ENCODE measurements around the gene CD82. TPM values are rescaled to one million over a fixed set of nuclear protein-coding genes. Genes with fewer than 3 reads are reported as not detected.

The CD82 gene
- total RNA-seq, 2 experiments from 2014 or later = 1.2 to 6.4 TPM

GRCh38 chr11:44575962-44576361 is 10.5 kb downstream of the CD82 start:
- Histone ChIP-seq H4K20me1 (ENCODE audit: insufficient read depth, low read length) (no peaks in the 10 kb centered on the region), H3K27ac (ENCODE audit: low read depth, low read length, poor library complexity, severe bottlenecking) (no peak overlapping the region), H3K9me3 (ENCODE audit: low read length) (no peaks in the 10 kb centered on the region), H3K36me3 (ENCODE audit: insufficient read depth, low read length) (no peaks in the 10 kb centered on the region), H3K4me2 (ENCODE audit: low read length) (no peak overlapping the region), H3K79me2 (ENCODE audit: insufficient read depth, low read depth, low read length) (no peaks in the 10 kb centered on the region), H3K4me1 (ENCODE audit: insufficient read depth, low read length, poor library complexity, severe bottlenecking) (peaks cover 10% of the 10 kb centered on the region), H2AFZ (ENCODE audit: low read length) (no peak overlapping the region), H3K4me3 (ENCODE audit: low read depth, low read length, poor library complexity, severe bottlenecking) (no peak overlapping the region), H3K9me2 (ENCODE audit: insufficient read depth, low read length) (no peaks in the 10 kb centered on the region)
- POLR2A ChIA-PET = no interaction called here
- no peak for DNase-seq (ENCODE audit: low spot score)
- CTCF ChIA-PET (ENCODE audit: unreplicated experiment) = no interaction called here
- intact Hi-C loops (cut with micrococcal nuclease; ENCODE audit: unreplicated experiment) = no loop called here
- BruUV-seq (replicated peaks) = no TSS peak
- TF ChIP-seq EZH2phosphoT487 (IDR thresholded peaks at IDR 0.05; ENCODE audit: borderline replicate concordance, low read depth, low read length) (no peak), CTCF (conservative IDR thresholded peaks at IDR 0.05; ENCODE audit: low read length) (no peak)

GRCh38 chr11:44576656-44577055 is 11.2 kb downstream of the CD82 start:
- no peak overlapping the region for H3K4me2 ChIP-seq (ENCODE audit: low read length)
- H3K4me1 ChIP-seq (ENCODE audit: insufficient read depth, low read length, poor library complexity, severe bottlenecking) = peaks cover 10% of the 10 kb centered on the region
- H2AFZ ChIP-seq (ENCODE audit: low read length) = no peak overlapping the region
- no peaks in the 10 kb centered on the region for H4K20me1 ChIP-seq (ENCODE audit: insufficient read depth, low read length)
- H3K79me2 ChIP-seq (ENCODE audit: insufficient read depth, low read depth, low read length) = no peaks in the 10 kb centered on the region
- no peak overlapping the region for H3K27ac ChIP-seq (ENCODE audit: low read depth, low read length, poor library complexity, severe bottlenecking)
- H3K9me3 ChIP-seq (ENCODE audit: low read length) = no peaks in the 10 kb centered on the region
- no peaks in the 10 kb centered on the region for H3K9me2 ChIP-seq (ENCODE audit: insufficient read depth, low read length)
- no TSS peak for BruUV-seq (replicated peaks)
- intact Hi-C loops (cut with micrococcal nuclease; ENCODE audit: unreplicated experiment) = no loop called here
- no peak overlapping the region for H3K4me3 ChIP-seq (ENCODE audit: low read depth, low read length, poor library complexity, severe bottlenecking)
- no peaks in the 10 kb centered on the region for H3K36me3 ChIP-seq (ENCODE audit: insufficient read depth, low read length)
- no peak for DNase-seq (ENCODE audit: low spot score)
- ChIA-PET CTCF (ENCODE audit: unreplicated experiment) (no interaction called here), POLR2A (no interaction called here)
- no peak for TF ChIP-seq CTCF (conservative IDR thresholded peaks at IDR 0.05; ENCODE audit: low read length)
- no peak for TF ChIP-seq EZH2phosphoT487 (IDR thresholded peaks at IDR 0.05; ENCODE audit: borderline replicate concordance, low read depth, low read length)

- H3K79me2 ChIP-seq (ENCODE audit: insufficient read depth, low read depth, low read length) = no peaks in the 10 kb centered on the region
- H3K4me2 ChIP-seq (ENCODE audit: low read length) = no peak overlapping the region
- no peaks in the 10 kb centered on the region for H4K20me1 ChIP-seq (ENCODE audit: insufficient read depth, low read length)
- intact Hi-C loops (cut with micrococcal nuclease; ENCODE audit: unreplicated experiment) = no loop called here
- H3K4me3 ChIP-seq (ENCODE audit: low read depth, low read length, poor library complexity, severe bottlenecking) = no peak overlapping the region
- no peaks in the 10 kb centered on the region for H3K36me3 ChIP-seq (ENCODE audit: insufficient read depth, low read length)
- H3K27ac ChIP-seq (ENCODE audit: low read depth, low read length, poor library complexity, severe bottlenecking) = no peak overlapping the region
- H3K4me1 ChIP-seq (ENCODE audit: insufficient read depth, low read length, poor library complexity, severe bottlenecking) = peaks cover 10% of the 10 kb centered on the region
- no peaks in the 10 kb centered on the region for H3K9me3 ChIP-seq (ENCODE audit: low read length)
- BruUV-seq (replicated peaks) = no TSS peak
- no peak for DNase-seq (ENCODE audit: low spot score)
- CTCF ChIA-PET (ENCODE audit: unreplicated experiment) = no interaction called here
- POLR2A ChIA-PET = interaction anchor here (0.5 to 1.1 kb wide), 2 partner anchors 12 to 383 kb away, joined by 3 to 9 read pairs; partner anchors contain the start of gene CD82
- H2AFZ ChIP-seq (ENCODE audit: low read length) = no peak overlapping the region
- TF ChIP-seq CTCF (conservative IDR thresholded peaks at IDR 0.05; ENCODE audit: low read length) = no peak
- no peak for TF ChIP-seq EZH2phosphoT487 (IDR thresholded peaks at IDR 0.05; ENCODE audit: borderline replicate concordance, low read depth, low read length)
- no peaks in the 10 kb centered on the region for H3K9me2 ChIP-seq (ENCODE audit: insufficient read depth, low read length)
Observed at GRCh38 chr11:44577231-44577830, 11.9 kb downstream of the CD82 start.
